HCT116 (cell line): Measurements from ENCODE around the gene RBM44. TPM values are rescaled to one million over a fixed set of nuclear protein-coding genes. Genes with fewer than 3 reads are reported as not detected.

Experiments used
- ATAC-seq: fragments of 200-7000 bp; cut with Tn5 transposase; 2 replicates; pipeline ENCODE4 v1.9.1; 2020; ENCODE audit warnings: mild to moderate bottlenecking, moderate library complexity
- BruUV-seq: library from RNA; stranded (reverse); fragments of 400-500 nt; replicated peaks from 2 replicates; lab custom pipeline; 2021; lab: Mats Ljungman, UMichigan
- CTCF ChIA-PET: fragments of 300-600 bp; sonication (Branson Sonifier 250); formaldehyde crosslinking; loops from one replicate; lab custom pipeline; 2021; ENCODE audit warnings: antibody characterized with exemption; lab: Charles Lee
- POLR2A ChIA-PET: fragments of 300-600, 350-600 bp; sonication (Branson Sonifier 250); formaldehyde crosslinking; loops from one replicate; lab custom pipeline; 2021; ENCODE audit warnings: antibody characterized with exemption; lab: Charles Lee
- RAD21 ChIA-PET, 2 experiments: fragments of 300-600 bp; sonication (Branson Sonifier 250); formaldehyde crosslinking; loops; one replicate each; lab custom pipeline; 2023; ENCODE audit warnings: low total read pairs in 2 of 2; ENCODE audit not compliant: uncharacterized antibody in 2 of 2, unreplicated experiment in 2 of 2, low non-redundant PET in 1 of 2; lab: Charles Lee
- DNase-seq: peaks from one replicate; pipeline ENCODE4 v3.0.0-alpha.2; 2010; ENCODE audit warnings: low read depth, low spot score
- H2AFZ ChIP-seq: fragments of 200-600 bp; shearing (Covaris generic), sonication (generic); 2 replicates; pipeline ENCODE4 v1.6.1; 2017; ENCODE audit warnings: low read depth, mixed run types, mixed read lengths, antibody characterized with exemption, low read length; ENCODE audit not compliant: poor library complexity, severe bottlenecking
- H3K27ac ChIP-seq: 2 replicates; pipeline ENCODE4 v1.5.1; 2012; ENCODE audit warnings: low read depth, low read length
- H3K27me3 ChIP-seq: fragments of 200-600 bp; sonication (generic); 2 replicates; pipeline ENCODE4 v1.6.1; 2016; ENCODE audit warnings: mixed run types, low read length, mixed read lengths; ENCODE audit not compliant: insufficient read depth
- H3K36me3 ChIP-seq, 2 experiments: fragments of 200-500 bp in 1 of 2; fragments of 200-600 bp in 1 of 2; sonication (Bioruptor generic) in 1 of 2; sonication (generic) in 1 of 2; 2 replicates each; pipeline versions ENCODE4 v1.5.1 to v1.6.1; 2014 to 2016; ENCODE audit warnings: low read length in 2 of 2, inconsistent platforms in 1 of 2, mixed read lengths in 1 of 2, mixed run types in 1 of 2; ENCODE audit not compliant: insufficient read depth in 2 of 2, control insufficient read depth in 1 of 2
- H3K4me1 ChIP-seq, 2 experiments: fragments of 200-600 bp in 1 of 2; sonication (generic) in 1 of 2; 2 replicates each; pipeline versions ENCODE4 v1.5.1 to v1.6.1; 2012 to 2017; ENCODE audit warnings: low read length in 2 of 2, inconsistent platforms in 1 of 2, mild to moderate bottlenecking in 1 of 2, mixed read lengths in 1 of 2, mixed run types in 1 of 2, moderate library complexity in 1 of 2; ENCODE audit not compliant: insufficient read depth in 2 of 2, control insufficient read depth in 1 of 2
- H3K4me2 ChIP-seq: fragments of 200-600 bp; sonication (generic); 2 replicates; pipeline ENCODE4 v1.6.1; 2017; ENCODE audit warnings: mixed run types, low read length, mixed read lengths
- H3K4me3 ChIP-seq, 2 experiments: fragments of 200-600 bp in 1 of 2; sonication (generic) in 1 of 2; replicated peaks in 1 of 2; 2 replicates each; pipeline ENCODE4 v1.5.1; 2011 to 2016; ENCODE audit warnings: low read length in 2 of 2, control low read depth in 1 of 2, low read depth in 1 of 2, mild to moderate bottlenecking in 1 of 2, mixed read lengths in 1 of 2, mixed run types in 1 of 2
- H3K79me2 ChIP-seq: fragments of 200-600 bp; sonication (generic); 2 replicates; pipeline ENCODE4 v1.6.1; 2017; ENCODE audit warnings: mild to moderate bottlenecking, mixed run types, low read length, moderate library complexity, mixed read lengths; ENCODE audit not compliant: insufficient read depth
- H3K9ac ChIP-seq: fragments of 200-600 bp; sonication (generic); 2 replicates; pipeline ENCODE4 v1.6.1; 2016; ENCODE audit warnings: low read length, mixed read lengths
- H3K9me2 ChIP-seq: fragments of 200-600 bp; sonication (generic), shearing (Covaris generic); 2 replicates; pipeline ENCODE4 v1.6.1; 2017; ENCODE audit warnings: mixed run types, mild to moderate bottlenecking, moderate library complexity; ENCODE audit not compliant: insufficient read depth
- H3K9me3 ChIP-seq, 2 experiments: fragments of 200-500 bp in 1 of 2; fragments of 200-600 bp in 1 of 2; sonication (Bioruptor generic) in 1 of 2; sonication (generic) in 1 of 2; 2 replicates each; pipeline ENCODE4 v1.6.1; 2014 to 2017; ENCODE audit warnings: low read length in 2 of 2, mixed read lengths in 2 of 2, inconsistent platforms in 1 of 2, low read depth in 1 of 2, mild to moderate bottlenecking in 1 of 2, mixed run types in 1 of 2, moderate library complexity in 1 of 2; ENCODE audit not compliant: control insufficient read depth in 1 of 2, insufficient read depth in 1 of 2
- H4K20me1 ChIP-seq: fragments of 200-600 bp; sonication (generic), shearing (Covaris generic); 2 replicates; pipeline ENCODE4 v1.6.1; 2017; ENCODE audit warnings: mixed run types, mild to moderate bottlenecking, moderate library complexity; ENCODE audit not compliant: insufficient read depth
- SP1 ChIP-seq: IDR thresholded peaks from 2 replicates; pipeline ENCODE4 v1.6.1; 2012; ENCODE audit warnings: low read depth
- YY1 ChIP-seq: IDR thresholded peaks from 2 replicates; pipeline ENCODE4 v1.6.1; 2011; ENCODE audit warnings: low read length, low read depth, moderate library complexity, mild to moderate bottlenecking; ENCODE audit not compliant: insufficient replicate concordance; ENCODE audit errors: extremely low read depth
- ZNF274 ChIP-seq: fragments of 200-500 bp; sonication (Bioruptor generic); IDR thresholded peaks from 2 replicates; pipeline ENCODE4 v1.6.1; 2014; ENCODE audit warnings: mild to moderate bottlenecking, low read depth, low read length, inconsistent platforms
- intact Hi-C: fragments of 100-400 bp; cut with micrococcal nuclease; formaldehyde crosslinking; loops from 2 replicates; pipeline ENCODE4 v1.10.0; 2022
- total RNA-seq: library from RNA; stranded (reverse); gene quantifications from one replicate; pipeline ENCODE4 v1.2.1, GENCODE V29; 2021; ENCODE audit not compliant: unreplicated experiment
- TF ChIP-seq, protein P1 (sequence below): IDR thresholded peaks from 2 replicates; pipeline ENCODE4 v1.6.1; 2012
- TF ChIP-seq, protein P2 (sequence below): IDR thresholded peaks from 2 replicates; pipeline ENCODE4 v1.6.1; 2011; ENCODE audit warnings: mild to moderate bottlenecking, low read length, moderate library complexity; ENCODE audit not compliant: insufficient replicate concordance; ENCODE audit errors: extremely low read depth

RBM44 gene
- total RNA-seq, 1 experiment from 2014 or later: 0.54 TPM

DNA sequence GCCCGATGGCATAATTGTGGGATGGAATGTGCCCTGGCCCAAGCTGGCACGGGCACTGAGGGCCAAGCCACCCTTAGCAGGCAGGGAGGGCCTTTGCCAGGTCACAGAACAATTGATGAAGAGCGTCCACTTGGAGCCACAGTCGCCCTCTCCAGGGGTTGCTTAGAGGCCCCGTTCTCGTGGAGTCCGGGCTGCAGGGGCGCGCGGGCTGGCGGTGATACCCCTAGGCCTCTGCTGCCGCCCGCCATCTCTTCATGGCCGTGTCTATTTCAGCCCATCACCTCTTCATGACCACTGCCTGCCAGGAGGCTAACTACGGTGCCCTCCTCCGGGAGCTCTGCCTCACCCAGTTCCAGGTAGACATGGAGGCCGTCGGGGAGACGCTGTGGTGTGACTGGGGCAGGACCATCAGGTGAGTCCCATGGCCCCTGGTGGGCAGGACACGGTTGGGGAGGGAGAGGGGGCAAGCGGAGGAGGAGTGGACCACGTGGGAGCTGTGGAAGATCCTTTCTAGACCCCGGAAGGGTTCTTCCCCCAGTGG lies 78.4 kb downstream of the RBM44 start:
- BruUV-seq: no TSS peak
- Histone ChIP-seq H3K9me2 (no peaks in the 10 kb centered on the region), H2AFZ (no peak overlapping the region), H3K36me3 (peaks cover 0 to 6% of the 10 kb centered on the region in 2 experiments; a peak in 1 of 4 replicates), H3K4me2 (no peak overlapping the region), H3K4me1 (peaks cover 12 to 27% of the 10 kb centered on the region in 2 experiments), H4K20me1 (no peaks in the 10 kb centered on the region), H3K27me3 (no peaks in the 10 kb centered on the region), H3K79me2 (no peaks in the 10 kb centered on the region), H3K9me3 (no peaks in the 10 kb centered on the region), H3K4me3 (no peak overlapping the region), H3K9ac (no peak overlapping the region), H3K27ac (no peak overlapping the region)
- DNase-seq (no peak), ATAC-seq (no peak)
- RAD21 ChIA-PET: no interaction called here
- TF ChIP-seq, protein P1, sequence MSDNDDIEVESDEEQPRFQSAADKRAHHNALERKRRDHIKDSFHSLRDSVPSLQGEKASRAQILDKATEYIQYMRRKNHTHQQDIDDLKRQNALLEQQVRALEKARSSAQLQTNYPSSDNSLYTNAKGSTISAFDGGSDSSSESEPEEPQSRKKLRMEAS: no peak
- TF ChIP-seq YY1 (no peak), ZNF274 (no peak)
- intact Hi-C loops: no loop called here
- CTCF ChIA-PET: no interaction called here
- POLR2A ChIA-PET: no interaction called here

DNA sequence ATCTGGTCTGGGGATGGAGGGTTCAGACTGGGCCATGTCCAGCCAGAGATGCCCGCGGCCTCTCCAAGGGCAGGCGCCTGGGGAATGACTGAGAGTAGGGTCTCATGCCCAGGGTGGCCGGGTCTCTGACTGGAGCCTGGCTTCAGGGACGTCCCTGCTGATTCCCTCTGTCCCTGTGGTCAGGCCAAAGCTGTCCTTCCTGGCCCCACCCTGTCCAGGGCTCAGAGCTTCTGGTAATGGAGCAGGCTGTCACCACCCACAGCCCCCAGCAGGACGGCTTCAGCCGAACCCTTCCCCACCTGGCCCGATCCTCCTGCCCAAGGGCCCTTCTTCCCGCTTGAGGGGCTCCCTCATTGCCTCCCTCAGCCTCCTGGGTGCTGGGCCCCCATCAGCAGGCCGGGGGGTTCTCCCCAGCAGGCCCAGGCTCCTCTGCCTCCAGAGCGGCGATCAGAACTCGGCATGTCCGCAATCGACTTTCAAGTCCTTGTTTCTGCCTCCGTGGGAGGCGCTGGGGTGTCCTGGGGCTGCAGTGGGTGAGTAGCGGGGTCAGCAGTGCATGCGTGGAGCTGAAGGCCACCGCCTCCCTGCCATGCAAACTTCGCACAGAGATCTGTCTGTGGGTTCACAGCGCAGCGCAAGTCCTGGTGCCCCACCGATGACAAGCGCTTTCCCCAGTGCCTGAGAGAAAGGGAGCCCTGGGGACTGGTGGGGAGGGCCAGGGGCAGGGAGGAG lies 79.2 kb downstream of the RBM44 start:
- no peak overlapping the region for H3K27ac ChIP-seq
- H3K79me2 ChIP-seq: no peaks in the 10 kb centered on the region
- no peaks in the 10 kb centered on the region for H3K9me2 ChIP-seq
- RAD21 ChIA-PET: no interaction called here
- peaks cover 0 to 6% of the 10 kb centered on the region in 2 experiments; a peak in 1 of 4 replicates for H3K36me3 ChIP-seq
- DNase-seq (no peak), ATAC-seq (no peak)
- H3K9me3 ChIP-seq: no peaks in the 10 kb centered on the region
- H3K27me3 ChIP-seq: no peaks in the 10 kb centered on the region
- no peak overlapping the region for H2AFZ ChIP-seq
- H4K20me1 ChIP-seq: no peaks in the 10 kb centered on the region
- POLR2A ChIA-PET: no interaction called here
- H3K4me1 ChIP-seq: peaks cover 12 to 27% of the 10 kb centered on the region in 2 experiments
- TF ChIP-seq SP1: no peak
- TF ChIP-seq, protein P2, sequence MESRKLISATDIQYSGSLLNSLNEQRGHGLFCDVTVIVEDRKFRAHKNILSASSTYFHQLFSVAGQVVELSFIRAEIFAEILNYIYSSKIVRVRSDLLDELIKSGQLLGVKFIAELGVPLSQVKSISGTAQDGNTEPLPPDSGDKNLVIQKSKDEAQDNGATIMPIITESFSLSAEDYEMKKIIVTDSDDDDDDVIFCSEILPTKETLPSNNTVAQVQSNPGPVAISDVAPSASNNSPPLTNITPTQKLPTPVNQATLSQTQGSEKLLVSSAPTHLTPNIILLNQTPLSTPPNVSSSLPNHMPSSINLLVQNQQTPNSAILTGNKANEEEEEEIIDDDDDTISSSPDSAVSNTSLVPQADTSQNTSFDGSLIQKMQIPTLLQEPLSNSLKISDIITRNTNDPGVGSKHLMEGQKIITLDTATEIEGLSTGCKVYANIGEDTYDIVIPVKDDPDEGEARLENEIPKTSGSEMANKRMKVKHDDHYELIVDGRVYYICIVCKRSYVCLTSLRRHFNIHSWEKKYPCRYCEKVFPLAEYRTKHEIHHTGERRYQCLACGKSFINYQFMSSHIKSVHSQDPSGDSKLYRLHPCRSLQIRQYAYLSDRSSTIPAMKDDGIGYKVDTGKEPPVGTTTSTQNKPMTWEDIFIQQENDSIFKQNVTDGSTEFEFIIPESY: no peak
- no peak overlapping the region for H3K9ac ChIP-seq
- CTCF ChIA-PET: no interaction called here
- intact Hi-C loops: no loop called here
- H3K4me3 ChIP-seq: no peak overlapping the region
- BruUV-seq: no TSS peak
- H3K4me2 ChIP-seq: no peak overlapping the region
